ENCODE data around the gene SLC45A3. TPM values are rescaled to one million over a fixed set of nuclear protein-coding genes. Genes with fewer than 3 reads are reported as not detected.

The SLC45A3 gene
- total RNA-seq, 4 donors from 2014 or later = 0.76 to 1.2 (median 1.0) TPM; not detected in 1

- intact Hi-C loops (cut with DNase I; ENCODE audit: low total_unique reads) (loop anchor here (1.0 kb wide), 3 partner anchors 52 to 318 kb away; no protein-coding TSS in a partner anchor), in situ Hi-C loops (cut with MboI; ENCODE audit: low sequenced_read_pairs in 4 of 4) (loop anchor here (5.0 to 25.0 kb wide), 4 partner anchors 62 to 328 kb away; no protein-coding TSS in a partner anchor)
Measured at GRCh38 chr1:205658943-205659581, 21.2 kb downstream of the SLC45A3 start.

GRCh38 chr1:205656236-205656635 is 24.1 kb downstream of the SLC45A3 start:
- TF ChIP-seq CTCF (IDR thresholded peaks at IDR 0.05 in 4 of 5, conservative IDR thresholded peaks at IDR 0.05 in 1 of 5) = no peak
- no peak for TF ChIP-seq POLR2A (IDR thresholded peaks at IDR 0.05)
- no peaks in the 10 kb centered on the region for H3K27me3 ChIP-seq
- no peak overlapping the region for H3K27ac ChIP-seq
- in situ Hi-C loops (cut with MboI; ENCODE audit: low sequenced_read_pairs in 4 of 4) (loop anchor here (5.0 to 25.0 kb wide), 4 partner anchors 59 to 331 kb away; no protein-coding TSS in a partner anchor), intact Hi-C loops (cut with DNase I; ENCODE audit: low total_unique reads) (no loop called here)
- no peaks in the 10 kb centered on the region for H3K9me3 ChIP-seq
- no peaks in the 10 kb centered on the region for H3K36me3 ChIP-seq
- no peak for ATAC-seq
- H3K4me3 ChIP-seq = no peak overlapping the region
- peaks cover 0 to 4% of the 10 kb centered on the region in 2 donors for H3K4me1 ChIP-seq
- no peak for DNase-seq

More at GRCh38 chr1:205658943-205659581, 21.2 kb downstream of the SLC45A3 start:
- DNase-seq (peak; percentile 48 to 62), ATAC-seq (peak; percentile 68 to 71)
- Histone ChIP-seq H3K27ac (no peak overlapping the region), H3K4me3 (no peak overlapping the region), H3K27me3 (no peaks in the 10 kb centered on the region), H3K9me3 (no peaks in the 10 kb centered on the region), H3K36me3 (no peaks in the 10 kb centered on the region), H3K4me1 (peaks cover 0 to 4% of the 10 kb centered on the region in 2 donors)
- TF ChIP-seq POLR2A (IDR thresholded peaks at IDR 0.05) (no peak), CTCF (IDR thresholded peaks at IDR 0.05 in 4 of 5, conservative IDR thresholded peaks at IDR 0.05 in 1 of 5) (peak; percentile 78 to 90 (median 88))

GRCh38 chr1:205652984-205653383 is 27.3 kb downstream of the SLC45A3 start:
- no peaks in the 10 kb centered on the region for H3K9me3 ChIP-seq
- in situ Hi-C loops (cut with MboI; ENCODE audit: low sequenced_read_pairs in 4 of 4) (loop anchor here in 1 of 4 donors (25.0 kb wide), 1 partner anchor 334 kb away; no protein-coding TSS in a partner anchor), intact Hi-C loops (cut with DNase I; ENCODE audit: low total_unique reads) (no loop called here)
- H3K4me3 ChIP-seq = no peak overlapping the region
- TF ChIP-seq POLR2A (IDR thresholded peaks at IDR 0.05) = no peak
- ATAC-seq (no peak), DNase-seq (no peak)
- no peaks in the 10 kb centered on the region for H3K27me3 ChIP-seq
- no peaks in the 10 kb centered on the region for H3K36me3 ChIP-seq
- H3K27ac ChIP-seq = no peak overlapping the region
- peaks cover 7 to 10% of the 10 kb centered on the region in 2 donors for H3K4me1 ChIP-seq

GRCh38 chr1:205650241-205650640 is 30.1 kb downstream of the SLC45A3 start:
- DNase-seq (no peak), ATAC-seq (no peak)
- no peaks in the 10 kb centered on the region for H3K36me3 ChIP-seq
- H3K4me3 ChIP-seq = no peak overlapping the region
- no peak for TF ChIP-seq CTCF (IDR thresholded peaks at IDR 0.05 in 4 of 5, conservative IDR thresholded peaks at IDR 0.05 in 1 of 5)
- no peak for TF ChIP-seq POLR2A (IDR thresholded peaks at IDR 0.05)
- H3K27me3 ChIP-seq = no peaks in the 10 kb centered on the region
- H3K9me3 ChIP-seq = no peaks in the 10 kb centered on the region
- no peak overlapping the region for H3K27ac ChIP-seq
- peaks cover 11 to 17% of the 10 kb centered on the region in 2 donors for H3K4me1 ChIP-seq
- intact Hi-C loops (cut with DNase I; ENCODE audit: low total_unique reads) = no loop called here
- in situ Hi-C loops (cut with MboI; ENCODE audit: low sequenced_read_pairs in 4 of 4) = loop anchor here in 1 of 4 donors (25.0 kb wide), 1 partner anchor 337 kb away; no protein-coding TSS in a partner anchor

GRCh38 chr1:205645519-205645918 is 34.8 kb downstream of the SLC45A3 start:
- in situ Hi-C loops (cut with MboI; ENCODE audit: low sequenced_read_pairs in 4 of 4) = no loop called here
- no peaks in the 10 kb centered on the region for H3K36me3 ChIP-seq
- ATAC-seq = no peak
- H3K4me1 ChIP-seq = peaks cover 11 to 17% of the 10 kb centered on the region in 2 donors
- H3K4me3 ChIP-seq = no peak overlapping the region
- no peaks in the 10 kb centered on the region for H3K27me3 ChIP-seq
- H3K27ac ChIP-seq = no peak overlapping the region
- DNase-seq = no peak
- no peak for TF ChIP-seq CTCF (IDR thresholded peaks at IDR 0.05 in 4 of 5, conservative IDR thresholded peaks at IDR 0.05 in 1 of 5)
- TF ChIP-seq POLR2A (IDR thresholded peaks at IDR 0.05) = no peak
- intact Hi-C loops (cut with DNase I; ENCODE audit: low total_unique reads) = no loop called here
- H3K9me3 ChIP-seq = no peaks in the 10 kb centered on the region
